SK-N-MC (cell line): Measurements from ENCODE around the gene EEF2KMT.

Experiments
- DNase-seq: peaks from one replicate; pipeline ENCODE4 v3.0.0-alpha.2; 2011; ENCODE audit warnings: low read depth, low spot score
- H3K27ac ChIP-seq: fragments of 200-600 bp; sonication (generic); 2 replicates; pipeline ENCODE4 v1.5.1; 2016; ENCODE audit warnings: mixed run types
- H3K36me3 ChIP-seq: fragments of 200-600 bp; sonication (generic); 2 replicates; pipeline ENCODE4 v1.6.1; 2017; ENCODE audit warnings: antibody characterized with exemption, low read length, mixed read lengths; ENCODE audit not compliant: insufficient read depth
- H3K4me3 ChIP-seq: fragments of 200-600 bp; sonication (generic); 2 replicates; pipeline ENCODE4 v1.5.1; 2016
- H3K9ac ChIP-seq: fragments of 200-600 bp; sonication (generic); 2 replicates; pipeline ENCODE4 v1.8.0; 2017; ENCODE audit warnings: mixed run types, mixed read lengths; ENCODE audit not compliant: insufficient read length
- H3K9me3 ChIP-seq: fragments of 200-600 bp; sonication (generic); 2 replicates; pipeline ENCODE4 v1.6.1; 2017; ENCODE audit warnings: low read depth, mild to moderate bottlenecking, antibody characterized with exemption, low read length, moderate library complexity, mixed read lengths
- EZH2 ChIP-seq: fragments of 200-600 bp; sonication (generic); IDR thresholded peaks from one replicate; pipeline ENCODE4 v1.6.1; 2017; ENCODE audit warnings: antibody characterized with exemption
- FOXP2 ChIP-seq: optimal IDR thresholded peaks from 2 replicates; pipeline ENCODE3; 2011; ENCODE audit warnings: mild to moderate bottlenecking, moderate library complexity; ENCODE audit not compliant: insufficient read depth; ENCODE audit errors: extremely low read length, control extremely low read depth
- POLR2AphosphoS5 ChIP-seq: IDR thresholded peaks from 2 replicates; pipeline ENCODE4 v1.6.1; 2012; ENCODE audit warnings: mild to moderate bottlenecking, low read depth, low read length, borderline replicate concordance

EEF2KMT gene

GRCh38 chr16:5042574-5043171 is 54.9 kb downstream of the EEF2KMT start:
- H3K27ac ChIP-seq: no peak overlapping the region
- H3K4me3 ChIP-seq: no peak overlapping the region
- H3K36me3 ChIP-seq: no peaks in the 10 kb centered on the region

GRCh38 chr16:5041600-5042133 is 55.9 kb downstream of the EEF2KMT start:
- TF ChIP-seq EZH2: no peak
- no peak for TF ChIP-seq POLR2AphosphoS5
- TF ChIP-seq FOXP2: no peak
- no peak overlapping the region for H3K27ac ChIP-seq
- no peak overlapping the region for H3K9ac ChIP-seq
- no peaks in the 10 kb centered on the region for H3K9me3 ChIP-seq
- no peak for DNase-seq
- no peak overlapping the region for H3K4me3 ChIP-seq
- H3K36me3 ChIP-seq: no peaks in the 10 kb centered on the region

More at GRCh38 chr16:5042574-5043171, 54.9 kb downstream of the EEF2KMT start:
- no peak for DNase-seq
- no peak for TF ChIP-seq EZH2
- Histone ChIP-seq H3K9ac (no peak overlapping the region), H3K9me3 (no peaks in the 10 kb centered on the region)

- no peak overlapping the region for H3K27ac ChIP-seq
- H3K36me3 ChIP-seq: no peaks in the 10 kb centered on the region
- H3K4me3 ChIP-seq: no peak overlapping the region
- DNase-seq: no peak
- no peaks in the 10 kb centered on the region for H3K9me3 ChIP-seq
- no peak overlapping the region for H3K9ac ChIP-seq
- TF ChIP-seq FOXP2 (no peak), EZH2 (no peak), POLR2AphosphoS5 (no peak)
Measured at GRCh38 chr16:5040451-5040850, 57.1 kb downstream of the EEF2KMT start.

GRCh38 chr16:5036228-5037156 is 61.1 kb downstream of the EEF2KMT start:
- TF ChIP-seq POLR2AphosphoS5: no peak
- no peak for TF ChIP-seq EZH2
- no peak for TF ChIP-seq FOXP2
- no peak overlapping the region for H3K27ac ChIP-seq
- no peak overlapping the region for H3K4me3 ChIP-seq
- H3K36me3 ChIP-seq: no peaks in the 10 kb centered on the region
- H3K9me3 ChIP-seq: no peaks in the 10 kb centered on the region
- H3K9ac ChIP-seq: no peak overlapping the region
- no peak for DNase-seq

GRCh38 chr16:5035909-5036227 is 61.7 kb downstream of the EEF2KMT start:
- DNase-seq: no peak
- Histone ChIP-seq H3K9me3 (no peaks in the 10 kb centered on the region), H3K9ac (no peak overlapping the region), H3K4me3 (no peak overlapping the region), H3K36me3 (no peaks in the 10 kb centered on the region), H3K27ac (no peak overlapping the region)
- no peak for TF ChIP-seq POLR2AphosphoS5
